NCI-H526 treated with DMSO at 0.1 percent for 48 hours (cell line): ENCODE measurements around the gene SLC46A3.

Experiments used
- DNase-seq: peaks from one replicate; lab custom pipeline; 2025; lab: John Stamatoyannopoulos, UW

Gene SLC46A3

GRCh38 chr13:28680541-28680940, 38.2 kb downstream of the SLC46A3 start:
- DNase-seq = no peak

GRCh38 chr13:28679628-28680027, 39.1 kb downstream of the SLC46A3 start:
- DNase-seq = no peak

GRCh38 chr13:28678809-28679208, 40.0 kb downstream of the SLC46A3 start:
- DNase-seq = no peak

GRCh38 chr13:28671126-28671792, 47.5 kb downstream of the SLC46A3 start:
- no peak for DNase-seq

GRCh38 chr13:28666897-28667488, 51.8 kb downstream of the SLC46A3 start:
- DNase-seq = no peak

GRCh38 chr13:28659621-28659970, 59.2 kb downstream of the SLC46A3 start:
- no peak for DNase-seq

- peak; percentile 92 for DNase-seq
Measured at GRCh38 chr13:28658796-28659620, 59.8 kb downstream of the SLC46A3 start, which contains the start of gene POMP. POMP (plus strand) TSS chr13:28659130; CDS start chr13:28659185, 55 bp downstream.

- no peak for DNase-seq
Measured at GRCh38 chr13:28658539-28658795, 60.3 kb downstream of the SLC46A3 start.

- DNase-seq = peak; percentile 60
Measured at GRCh38 chr13:28657784-28658538, 60.8 kb downstream of the SLC46A3 start.

GRCh38 chr13:28655561-28655960, 63.2 kb downstream of the SLC46A3 start:
- DNase-seq = no peak

- DNase-seq = no peak
Measured at GRCh38 chr13:28654276-28654675, 64.5 kb downstream of the SLC46A3 start.

GRCh38 chr13:28653111-28653510, 65.7 kb downstream of the SLC46A3 start:
- DNase-seq = no peak

- no peak for DNase-seq
Measured at GRCh38 chr13:28651810-28652401, 66.9 kb downstream of the SLC46A3 start.

GRCh38 chr13:28650284-28650683, 68.5 kb downstream of the SLC46A3 start:
- no peak for DNase-seq
